ENCODE data around the gene CCDC138. TPM values are rescaled to one million over a fixed set of nuclear protein-coding genes. Genes with fewer than 3 reads are reported as not detected.

CCDC138 gene
- total RNA-seq, 2 experiments from 2014 or later: 4.7 to 5.8 TPM

- Mint-ChIP-seq H3K27ac (no peak overlapping the region), H3K36me3 (ENCODE audit: low read depth) (peaks cover 34% of the 10 kb centered on the region), H3K4me1 (ENCODE audit: low read depth) (peaks cover 16% of the 10 kb centered on the region), H3K4me3 (no peak overlapping the region), H3K27me3 (no peaks in the 10 kb centered on the region), H3K9me3 (peaks cover 6% of the 10 kb centered on the region)
- intact Hi-C loops (cut with DNase I, micrococcal nuclease): no loop called here
- H3K36me3 ChIP-seq (ENCODE audit: insufficient read depth, low read length): no peaks in the 10 kb centered on the region
- no peak for ATAC-seq (ENCODE audit: poor library complexity)
- no peaks in the 10 kb centered on the region for H3K27me3 ChIP-seq (ENCODE audit: control insufficient read depth in 1 of 2, insufficient read depth in 2 of 2, low read length in 2 of 2)
- CTCF ChIA-PET: no interaction called here
- H3K27ac ChIP-seq (ENCODE audit: low read depth in 1 of 2, low read length in 2 of 2): no peak overlapping the region
- no peaks in the 10 kb centered on the region for H3K9me3 ChIP-seq (ENCODE audit: control insufficient read depth in 1 of 2, insufficient read depth in 1 of 2, low read length in 2 of 2)
- H3K4me1 ChIP-seq (ENCODE audit: insufficient read depth, low read length): no peaks in the 10 kb centered on the region
- POLR2A ChIA-PET: no interaction called here
- no peak for TF ChIP-seq CTCF (IDR thresholded peaks at IDR 0.05)
- DNase-seq: no peak
- no peak overlapping the region for H3K4me3 ChIP-seq (ENCODE audit: low read length)
Observed at GRCh38 chr2:108834620-108835019, 48.0 kb downstream of the CCDC138 start.

- intact Hi-C loops (cut with DNase I, micrococcal nuclease): no loop called here
- ChIA-PET POLR2A (no interaction called here), CTCF (no interaction called here)
- Mint-ChIP-seq H3K27me3 (no peaks in the 10 kb centered on the region), H3K4me1 (ENCODE audit: low read depth) (peaks cover 16% of the 10 kb centered on the region), H3K36me3 (ENCODE audit: low read depth) (peaks cover 39% of the 10 kb centered on the region), H3K4me3 (no peak overlapping the region), H3K9me3 (peaks cover 6% of the 10 kb centered on the region), H3K27ac (no peak overlapping the region)
- TF ChIP-seq CTCF (IDR thresholded peaks at IDR 0.05): no peak
- Histone ChIP-seq H3K4me1 (ENCODE audit: insufficient read depth, low read length) (no peaks in the 10 kb centered on the region), H3K4me3 (ENCODE audit: low read length) (no peak overlapping the region), H3K27ac (ENCODE audit: low read depth in 1 of 2, low read length in 2 of 2) (no peak overlapping the region), H3K36me3 (ENCODE audit: insufficient read depth, low read length) (no peaks in the 10 kb centered on the region), H3K27me3 (ENCODE audit: control insufficient read depth in 1 of 2, insufficient read depth in 2 of 2, low read length in 2 of 2) (no peaks in the 10 kb centered on the region), H3K9me3 (ENCODE audit: control insufficient read depth in 1 of 2, insufficient read depth in 1 of 2, low read length in 2 of 2) (no peaks in the 10 kb centered on the region)
- ATAC-seq (ENCODE audit: poor library complexity) (no peak), DNase-seq (no peak)
Observed at GRCh38 chr2:108835040-108835439, 48.5 kb downstream of the CCDC138 start.

- H3K36me3 ChIP-seq (ENCODE audit: insufficient read depth, low read length): no peaks in the 10 kb centered on the region
- ChIA-PET POLR2A (no interaction called here), CTCF (no interaction called here)
- Mint-ChIP-seq H3K27me3 (no peaks in the 10 kb centered on the region), H3K4me3 (no peak overlapping the region), H3K4me1 (ENCODE audit: low read depth) (peaks cover 16% of the 10 kb centered on the region), H3K36me3 (ENCODE audit: low read depth) (peaks cover 58% of the 10 kb centered on the region), H3K27ac (no peak overlapping the region), H3K9me3 (peaks cover 6% of the 10 kb centered on the region)
- no peak for TF ChIP-seq CTCF (IDR thresholded peaks at IDR 0.05)
- H3K9me3 ChIP-seq (ENCODE audit: control insufficient read depth in 1 of 2, insufficient read depth in 1 of 2, low read length in 2 of 2): no peaks in the 10 kb centered on the region
- intact Hi-C loops (cut with DNase I, micrococcal nuclease): no loop called here
- ATAC-seq (ENCODE audit: poor library complexity) (no peak), DNase-seq (no peak)
- no peak overlapping the region for H3K4me3 ChIP-seq (ENCODE audit: low read length)
- H3K4me1 ChIP-seq (ENCODE audit: insufficient read depth, low read length): no peaks in the 10 kb centered on the region
- H3K27ac ChIP-seq (ENCODE audit: low read depth in 1 of 2, low read length in 2 of 2): no peak overlapping the region
- H3K27me3 ChIP-seq (ENCODE audit: control insufficient read depth in 1 of 2, insufficient read depth in 2 of 2, low read length in 2 of 2): no peaks in the 10 kb centered on the region
Observed at GRCh38 chr2:108837198-108837597, 50.6 kb downstream of the CCDC138 start.

Data from CD4-positive, alpha-beta T cell (primary cell).